GM18502 (cell line): ENCODE data around the gene KDM6B.

Experiments
- ATAC-seq: cut with Tn5 transposase; IDR thresholded peaks from one replicate; pipeline ENCODE4 v1.9.1; 2021; ENCODE audit warnings: mild to moderate bottlenecking; ENCODE audit not compliant: unreplicated experiment, poor library complexity

The KDM6B gene

DNA sequence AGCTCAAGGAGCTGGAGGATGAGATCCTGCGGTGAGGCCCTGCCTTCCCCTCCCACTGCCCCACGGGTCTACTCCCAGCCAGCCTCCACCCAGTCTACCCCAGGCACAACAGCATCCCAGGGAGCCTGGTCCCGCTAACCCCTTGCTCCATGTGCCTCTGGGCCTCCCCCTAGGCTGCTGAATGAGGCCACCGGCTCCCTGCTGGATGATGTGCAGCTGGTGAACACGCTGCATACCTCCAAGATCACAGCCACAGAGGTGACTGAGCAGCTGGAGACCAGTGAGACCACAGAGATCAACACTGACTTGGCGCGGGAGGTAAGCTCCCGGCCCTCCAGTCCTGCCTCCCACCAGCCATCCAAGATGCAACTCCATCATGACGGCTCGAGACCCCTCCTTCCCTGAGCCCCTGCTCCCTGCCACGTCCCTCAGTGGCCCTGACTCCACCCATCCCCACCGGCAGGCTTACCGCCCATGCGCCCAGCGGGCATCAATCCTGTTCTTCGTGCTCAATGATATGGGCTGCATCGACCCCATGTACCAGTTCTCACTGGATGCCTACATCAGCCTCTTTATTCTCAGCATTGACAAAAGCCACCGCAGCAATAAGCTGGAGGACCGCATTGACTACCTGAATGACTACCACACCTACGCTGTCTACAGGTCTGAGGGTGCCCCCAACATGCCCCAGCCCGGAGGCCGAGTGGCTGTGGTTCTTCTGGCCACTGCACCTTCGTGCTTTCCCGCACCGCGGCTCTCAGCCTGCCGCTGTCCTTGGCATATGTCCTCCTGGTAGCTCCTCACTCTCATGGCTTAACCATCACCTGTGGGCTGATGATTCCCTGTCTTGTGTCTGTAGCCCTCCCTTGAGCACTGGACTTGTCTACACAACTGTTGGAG lies 15.0 kb upstream of the KDM6B start:
- ATAC-seq, result no peak

GRCh38 chr17:7820231-7820630 lies 13.8 kb upstream of the KDM6B start:
- ATAC-seq, result no peak

DNA sequence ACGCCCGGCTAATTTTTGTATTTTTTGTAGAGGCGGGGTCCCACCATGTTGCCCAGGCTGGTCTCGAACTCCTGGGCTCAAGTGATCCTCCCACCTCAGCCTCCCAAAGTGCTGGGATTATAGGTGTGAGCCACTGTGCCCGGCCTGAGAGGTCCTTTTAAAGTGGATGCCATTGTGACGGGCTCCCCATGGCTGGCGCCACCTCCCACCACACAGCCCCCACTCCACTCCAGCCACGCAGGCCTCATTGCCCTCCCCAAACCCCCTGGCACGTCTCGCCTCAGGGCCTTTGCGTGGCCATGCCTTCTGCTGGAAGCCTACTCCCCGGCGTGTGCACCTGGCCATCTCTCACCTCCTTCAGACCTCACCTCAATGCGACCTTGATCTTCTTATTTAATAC lies 11.9 kb upstream of the KDM6B start:
- ATAC-seq, result no peak

DNA sequence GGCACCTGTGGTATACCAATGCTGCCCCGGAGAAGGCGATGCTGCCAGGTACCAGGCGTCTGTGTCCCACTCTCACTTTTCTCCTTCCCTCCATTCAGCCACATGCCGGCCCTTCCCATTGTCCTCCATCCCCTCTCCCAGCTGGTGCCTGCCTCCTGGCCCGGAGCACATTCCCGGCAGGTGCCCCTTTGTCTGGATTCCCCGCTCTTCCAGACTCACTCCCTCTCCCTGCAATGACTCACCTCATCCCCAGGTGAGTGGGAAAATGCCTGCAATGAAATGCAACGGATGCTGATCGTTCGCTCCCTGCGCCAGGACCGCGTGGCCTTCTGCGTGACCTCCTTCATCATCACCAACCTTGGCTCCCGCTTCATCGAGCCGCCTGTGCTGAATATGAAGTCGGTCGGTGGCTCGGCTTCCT lies 10.4 kb upstream of the KDM6B start:
- ATAC-seq, result no peak

GRCh38 chr17:7824021-7824924 lies 9.7 kb upstream of the KDM6B start:
- no peak for ATAC-seq

DNA sequence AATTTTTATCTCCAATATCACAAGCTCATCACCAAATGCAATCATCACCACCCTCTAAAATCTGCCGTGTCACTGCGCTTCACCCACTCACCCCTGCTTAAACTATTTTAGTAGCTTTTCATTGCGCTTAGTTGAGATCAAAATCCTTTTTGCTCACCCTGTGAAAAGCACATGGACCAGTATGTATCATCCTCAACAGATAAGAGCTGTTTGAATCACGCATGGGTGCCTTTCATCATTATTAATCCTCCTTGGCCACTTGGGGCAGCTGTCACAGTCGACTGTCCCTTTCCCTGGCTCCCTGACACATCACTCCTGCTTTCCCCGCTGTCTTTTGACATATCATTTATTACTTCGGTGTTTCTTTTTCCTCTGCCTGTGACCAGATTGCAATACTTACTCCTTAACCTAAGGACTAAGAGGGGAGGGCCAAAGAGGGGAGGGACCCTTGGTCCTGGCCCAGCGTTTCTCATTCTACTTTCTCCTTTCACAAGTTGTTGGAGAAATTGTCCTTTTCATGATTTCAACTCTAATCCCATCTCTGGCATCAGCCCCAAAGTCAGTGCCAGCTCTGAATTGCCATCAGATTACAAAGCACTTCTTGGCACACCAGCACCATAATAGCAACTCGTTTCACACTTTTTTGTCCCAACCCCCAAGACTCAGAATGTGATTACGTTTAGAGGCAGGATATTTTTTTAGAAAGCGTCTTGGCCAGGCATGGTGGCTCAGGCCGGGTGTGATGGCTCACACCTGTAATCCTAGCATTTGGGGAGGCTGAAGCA lies 8.6 kb upstream of the KDM6B start:
- no peak for ATAC-seq

DNA sequence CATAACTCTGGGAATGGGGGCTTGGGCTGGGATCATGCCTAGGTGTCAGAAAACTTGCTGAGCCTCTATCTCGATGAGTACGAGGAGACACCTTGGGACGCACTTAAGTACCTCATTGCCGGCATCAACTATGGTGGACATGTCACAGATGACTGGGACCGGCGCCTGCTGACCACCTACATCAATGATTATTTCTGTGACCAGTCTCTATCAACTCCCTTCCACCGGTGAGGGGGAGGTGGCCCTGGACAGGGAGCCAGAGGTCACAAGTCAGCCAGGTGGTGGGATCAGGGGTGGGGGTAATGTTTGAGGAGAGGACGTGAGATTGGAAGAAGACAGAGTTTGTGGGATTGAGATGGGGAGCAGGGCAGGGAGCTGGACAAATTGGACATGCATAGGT lies 3.4 kb upstream of the KDM6B start:
- no peak for ATAC-seq

DNA sequence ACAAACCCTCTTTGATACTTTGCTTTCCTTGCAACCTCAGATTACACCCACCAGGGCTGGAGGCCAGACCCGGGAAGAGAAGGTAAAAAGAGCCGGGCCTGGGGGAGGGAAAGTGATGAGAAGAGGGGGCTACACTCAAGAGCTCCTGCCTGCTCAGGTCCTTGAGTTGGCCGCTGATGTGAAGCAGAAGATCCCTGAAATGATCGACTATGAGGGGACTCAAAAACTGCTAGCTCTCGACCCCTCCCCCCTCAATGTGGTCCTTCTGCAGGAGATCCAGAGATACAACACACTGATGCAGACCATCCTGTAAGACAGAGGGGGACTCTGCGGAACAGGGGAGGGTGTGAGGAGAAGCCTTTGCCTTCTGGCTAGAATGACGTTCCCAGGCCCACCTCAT lies 2.8 kb upstream of the KDM6B start:
- ATAC-seq, result no peak

GRCh38 chr17:7832431-7832830 lies 1.6 kb upstream of the KDM6B start:
- ATAC-seq, result no peak

DNA sequence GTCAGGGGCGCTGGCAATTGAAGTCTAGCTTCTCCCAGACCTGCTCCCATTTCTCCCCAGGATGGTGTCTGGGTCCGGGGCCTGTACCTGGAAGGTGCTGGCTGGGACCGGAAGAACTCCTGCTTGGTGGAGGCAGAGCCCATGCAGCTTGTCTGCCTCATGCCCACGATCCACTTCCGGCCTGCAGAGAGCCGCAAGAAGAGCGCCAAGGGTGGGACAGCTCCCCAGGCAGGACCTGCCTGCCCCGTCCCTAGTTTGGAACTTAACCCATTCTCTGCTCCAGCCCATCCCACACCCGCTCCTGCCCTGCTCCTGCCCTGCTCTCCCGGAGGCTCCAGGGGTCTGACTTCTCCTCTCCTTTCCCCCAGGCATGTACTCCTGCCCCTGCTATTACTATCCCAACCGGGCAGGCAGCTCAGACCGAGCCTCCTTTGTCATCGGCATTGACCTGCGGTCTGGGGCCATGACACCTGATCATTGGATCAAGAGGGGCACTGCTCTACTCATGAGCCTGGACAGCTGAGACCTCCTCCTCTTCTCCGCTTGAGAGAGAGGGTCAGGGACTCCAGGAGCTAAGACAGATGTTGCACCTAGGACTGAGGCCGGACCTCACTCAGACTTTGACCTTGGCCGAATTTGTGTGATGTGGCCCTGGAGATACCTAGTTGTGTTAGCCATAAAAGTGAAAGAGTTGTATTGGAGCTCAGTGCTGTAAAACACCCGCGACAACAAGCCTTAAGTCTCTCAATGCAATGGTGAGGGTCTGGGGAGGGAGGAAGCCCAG lies 814 bp upstream of the KDM6B start:
- ATAC-seq, result no peak

GRCh38 chr17:7834542-7834956 lies 532 bp downstream of the KDM6B start:
- ATAC-seq, result no peak

- peak; percentile 51 for ATAC-seq
These were observed 1.2 kb downstream of the KDM6B start for GRCh38 chr17:7834957-7835813.

- ATAC-seq, result peak; percentile 30
These were observed 2.0 kb downstream of the KDM6B start for GRCh38 chr17:7835814-7836595.

GRCh38 chr17:7836596-7837407 lies 2.8 kb downstream of the KDM6B start:
- ATAC-seq, result no peak

DNA sequence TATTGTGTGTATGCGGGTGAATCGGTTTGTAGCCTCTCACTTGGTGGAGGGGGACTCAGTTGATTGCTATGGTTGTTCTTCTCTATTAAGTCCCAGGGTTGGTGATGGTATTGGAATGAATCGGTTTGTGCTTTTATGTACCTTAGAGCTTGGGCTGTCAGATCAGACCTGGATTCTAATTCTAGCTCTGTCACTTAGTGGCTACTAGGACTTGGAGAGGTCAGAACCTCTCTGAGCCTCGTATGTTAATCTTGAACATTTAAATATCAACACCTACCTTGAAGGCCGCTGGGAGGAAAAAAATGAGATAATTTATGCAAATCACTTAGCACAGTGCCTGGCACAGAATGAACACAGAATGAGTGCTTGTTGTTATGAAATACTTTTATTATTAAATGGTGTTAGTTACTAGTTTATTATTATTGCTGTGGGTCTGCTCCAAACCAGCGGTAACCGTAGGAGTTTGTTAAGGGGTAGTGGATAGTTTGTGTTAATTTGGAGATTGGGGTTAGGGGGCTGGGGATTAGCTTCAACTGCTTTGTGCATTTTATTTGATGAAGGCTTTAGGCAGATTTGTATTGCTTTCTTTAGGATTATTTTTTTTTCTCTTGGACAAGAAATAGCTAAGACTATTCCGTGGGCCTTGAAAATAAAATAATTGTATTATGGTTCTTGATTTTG lies 3.5 kb downstream of the KDM6B start:
- ATAC-seq, result no peak
